Stimulated activated naive CD8-positive, alpha-beta T cell treated with anti-CD3 and anti-CD28 coated beads, Interleukin-15, Interleukin-2, amounts not matched to agents 100 U/mL and 50 U/mL, for 24 hours (primary cell): Measurements from ENCODE around the gene RAB6A.
A peak's percentile ranks its signal among the peaks of the same experiment; 100 is the strongest.

Source experiments
- ATAC-seq: fragments of 150-1000 bp; cut with Tn5 transposase; one replicate; pipeline ENCODE4 v1.10.0; 2021
- DNase-seq: peaks from one replicate; pipeline ENCODE4 v3.0.0; 2021

Gene RAB6A

GRCh38 chr11:73653996-73654395 is 106.9 kb downstream of the RAB6A start:
- no peak for DNase-seq
- no peak for ATAC-seq

GRCh38 chr11:73652856-73653559 is 107.9 kb downstream of the RAB6A start:
- DNase-seq = no peak
- ATAC-seq = no peak

- DNase-seq (no peak), ATAC-seq (no peak)
Measured at GRCh38 chr11:73652046-73652730, 108.7 kb downstream of the RAB6A start.

- ATAC-seq (no peak), DNase-seq (no peak)
Measured at GRCh38 chr11:73651661-73652045, 109.2 kb downstream of the RAB6A start.

GRCh38 chr11:73651252-73651651 is 109.6 kb downstream of the RAB6A start:
- DNase-seq (no peak), ATAC-seq (no peak)

GRCh38 chr11:73650400-73650799 is 110.5 kb downstream of the RAB6A start:
- no peak for DNase-seq
- ATAC-seq = no peak

GRCh38 chr11:73649206-73649605 is 111.7 kb downstream of the RAB6A start:
- ATAC-seq (no peak), DNase-seq (no peak)

- ATAC-seq (no peak), DNase-seq (no peak)
Measured at GRCh38 chr11:73648571-73649046, 112.3 kb downstream of the RAB6A start.

GRCh38 chr11:73648121-73648520 is 112.8 kb downstream of the RAB6A start:
- ATAC-seq = no peak

GRCh38 chr11:73647459-73648100 is 113.3 kb downstream of the RAB6A start:
- DNase-seq = peak; percentile 93
- ATAC-seq = peak; percentile 98

More at GRCh38 chr11:73648121-73648520, 112.8 kb downstream of the RAB6A start:
- no peak for DNase-seq

- ATAC-seq (no peak), DNase-seq (no peak)
Measured at GRCh38 chr11:73645972-73646631, 114.8 kb downstream of the RAB6A start, which contains the start of gene PLEKHB1. Gene PLEKHB1 (plus strand): TSS chr11:73646581. CDS start chr11:73646609, 28 bp downstream.

GRCh38 chr11:73645121-73645969 is 115.5 kb downstream of the RAB6A start:
- ATAC-seq = no peak

GRCh38 chr11:73641668-73642067 is 119.2 kb downstream of the RAB6A start:
- DNase-seq (no peak), ATAC-seq (no peak)

More at GRCh38 chr11:73645121-73645969, 115.5 kb downstream of the RAB6A start:
- no peak for DNase-seq

GRCh38 chr11:73640592-73640991 is 120.3 kb downstream of the RAB6A start:
- DNase-seq = no peak
- ATAC-seq = no peak

GRCh38 chr11:73637012-73637411 is 123.9 kb downstream of the RAB6A start:
- no peak for ATAC-seq
- no peak for DNase-seq

GRCh38 chr11:73636249-73636648 is 124.6 kb downstream of the RAB6A start:
- DNase-seq = no peak
- no peak for ATAC-seq

GRCh38 chr11:73635721-73636120 is 125.2 kb downstream of the RAB6A start:
- DNase-seq (no peak), ATAC-seq (no peak)

GRCh38 chr11:73633999-73634398 is 126.9 kb downstream of the RAB6A start:
- no peak for ATAC-seq

GRCh38 chr11:73632996-73633395 is 127.9 kb downstream of the RAB6A start:
- no peak for DNase-seq
- ATAC-seq = no peak

More at GRCh38 chr11:73633999-73634398, 126.9 kb downstream of the RAB6A start:
- DNase-seq = no peak

- DNase-seq (no peak), ATAC-seq (no peak)
Measured at GRCh38 chr11:73629907-73630306, 131.0 kb downstream of the RAB6A start.

- ATAC-seq (peak; percentile 69), DNase-seq (peak; percentile 72)
Measured at GRCh38 chr11:73625696-73626318, 135.1 kb downstream of the RAB6A start.
